22Rv1 (cell line): ENCODE data around the gene TSTD2.

Experiments
- ZFX ChIP-seq: fragments of 450-650 bp; IDR thresholded peaks from 2 replicates; pipeline ENCODE4 v1.6.1; 2017; ENCODE audit warnings: antibody characterized with exemption, borderline replicate concordance
- TF ChIP-seq, protein P1 (sequence below): fragments of 450-650 bp; IDR thresholded peaks from 2 replicates; pipeline ENCODE4 v1.5.1; 2017; ENCODE audit warnings: mild to moderate bottlenecking

DNA sequence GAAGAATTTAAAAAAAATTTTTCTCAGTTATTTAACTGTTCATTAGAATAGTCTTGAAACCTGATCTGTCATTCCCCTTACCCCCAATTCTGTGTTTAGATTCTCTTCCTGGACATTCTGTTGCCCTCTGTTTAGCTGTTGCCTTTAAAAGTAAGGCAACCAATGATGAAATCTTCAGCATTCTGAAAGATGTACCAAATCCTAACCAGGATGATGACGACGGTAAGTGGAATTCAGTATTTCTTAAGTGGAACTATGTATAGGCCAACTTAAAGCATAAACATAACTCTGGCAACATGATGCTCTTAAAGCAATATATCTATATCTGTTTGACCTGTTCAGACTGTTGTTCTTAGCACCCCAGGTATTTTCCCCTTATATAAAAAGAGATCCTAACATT, 27.7 kb upstream of the TSTD2 start:
- TF ChIP-seq, protein P1, sequence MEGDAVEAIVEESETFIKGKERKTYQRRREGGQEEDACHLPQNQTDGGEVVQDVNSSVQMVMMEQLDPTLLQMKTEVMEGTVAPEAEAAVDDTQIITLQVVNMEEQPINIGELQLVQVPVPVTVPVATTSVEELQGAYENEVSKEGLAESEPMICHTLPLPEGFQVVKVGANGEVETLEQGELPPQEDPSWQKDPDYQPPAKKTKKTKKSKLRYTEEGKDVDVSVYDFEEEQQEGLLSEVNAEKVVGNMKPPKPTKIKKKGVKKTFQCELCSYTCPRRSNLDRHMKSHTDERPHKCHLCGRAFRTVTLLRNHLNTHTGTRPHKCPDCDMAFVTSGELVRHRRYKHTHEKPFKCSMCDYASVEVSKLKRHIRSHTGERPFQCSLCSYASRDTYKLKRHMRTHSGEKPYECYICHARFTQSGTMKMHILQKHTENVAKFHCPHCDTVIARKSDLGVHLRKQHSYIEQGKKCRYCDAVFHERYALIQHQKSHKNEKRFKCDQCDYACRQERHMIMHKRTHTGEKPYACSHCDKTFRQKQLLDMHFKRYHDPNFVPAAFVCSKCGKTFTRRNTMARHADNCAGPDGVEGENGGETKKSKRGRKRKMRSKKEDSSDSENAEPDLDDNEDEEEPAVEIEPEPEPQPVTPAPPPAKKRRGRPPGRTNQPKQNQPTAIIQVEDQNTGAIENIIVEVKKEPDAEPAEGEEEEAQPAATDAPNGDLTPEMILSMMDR: no peak
- TF ChIP-seq ZFX: no peak
